Uterus (tissue), 2 donors: ENCODE results near the gene APOM.

Experiments used
- CTCF ChIP-seq, 4 experiments: fragments of 200-600 bp in 2 of 4; fragments of 450-650 bp in 2 of 4; sonication (generic) in 2 of 4; IDR thresholded peaks; one replicate each; pipeline ENCODE4 v1.5.1; 2016 to 2019; ENCODE audit warnings: antibody characterized with exemption in 4 of 4, mild to moderate bottlenecking in 2 of 4, moderate library complexity in 1 of 4
- POLR2A ChIP-seq, 2 donors: fragments of 450-650 bp; IDR thresholded peaks; one replicate each; pipeline ENCODE4 v1.6.1; 2016; ENCODE audit warnings: antibody characterized with exemption in 2 of 2, mild to moderate bottlenecking in 1 of 2, moderate library complexity in 1 of 2

GRCh38 chr6:31662124-31662723 is 6.5 kb downstream of the APOM start:
- TF ChIP-seq CTCF (IDR thresholded peaks at IDR 0.05) = no peak
- no peak for TF ChIP-seq POLR2A (IDR thresholded peaks at IDR 0.05)
